ENCODE data around the gene PDLIM4. TPM values are rescaled to one million over a fixed set of nuclear protein-coding genes. Genes with fewer than 3 reads are reported as not detected.

The PDLIM4 gene
- polyA plus RNA-seq, 2 of the 4 experiments (the other 2 are of a cell fraction), result 0.09 TPM; not detected in 1

DNA sequence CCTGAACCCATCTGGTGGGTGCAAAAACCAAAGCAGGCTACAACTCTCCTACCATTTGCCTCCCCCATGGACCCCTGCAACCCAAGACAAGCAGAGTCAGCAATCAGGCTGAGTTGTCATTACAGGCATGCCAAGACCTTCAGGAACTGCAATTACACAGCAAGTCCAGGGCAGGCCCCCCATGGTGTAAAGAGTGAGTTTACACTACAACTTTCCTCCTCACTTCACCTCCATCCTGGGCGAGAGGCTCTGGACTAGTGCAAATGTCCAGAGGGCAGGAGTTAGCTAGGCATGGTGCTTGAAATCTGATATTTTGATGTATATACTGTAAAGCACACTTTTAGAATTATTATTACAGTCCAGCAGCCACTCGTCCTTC is 22.8 kb upstream of the PDLIM4 start (continued):
- TF ChIP-seq, protein P1, sequence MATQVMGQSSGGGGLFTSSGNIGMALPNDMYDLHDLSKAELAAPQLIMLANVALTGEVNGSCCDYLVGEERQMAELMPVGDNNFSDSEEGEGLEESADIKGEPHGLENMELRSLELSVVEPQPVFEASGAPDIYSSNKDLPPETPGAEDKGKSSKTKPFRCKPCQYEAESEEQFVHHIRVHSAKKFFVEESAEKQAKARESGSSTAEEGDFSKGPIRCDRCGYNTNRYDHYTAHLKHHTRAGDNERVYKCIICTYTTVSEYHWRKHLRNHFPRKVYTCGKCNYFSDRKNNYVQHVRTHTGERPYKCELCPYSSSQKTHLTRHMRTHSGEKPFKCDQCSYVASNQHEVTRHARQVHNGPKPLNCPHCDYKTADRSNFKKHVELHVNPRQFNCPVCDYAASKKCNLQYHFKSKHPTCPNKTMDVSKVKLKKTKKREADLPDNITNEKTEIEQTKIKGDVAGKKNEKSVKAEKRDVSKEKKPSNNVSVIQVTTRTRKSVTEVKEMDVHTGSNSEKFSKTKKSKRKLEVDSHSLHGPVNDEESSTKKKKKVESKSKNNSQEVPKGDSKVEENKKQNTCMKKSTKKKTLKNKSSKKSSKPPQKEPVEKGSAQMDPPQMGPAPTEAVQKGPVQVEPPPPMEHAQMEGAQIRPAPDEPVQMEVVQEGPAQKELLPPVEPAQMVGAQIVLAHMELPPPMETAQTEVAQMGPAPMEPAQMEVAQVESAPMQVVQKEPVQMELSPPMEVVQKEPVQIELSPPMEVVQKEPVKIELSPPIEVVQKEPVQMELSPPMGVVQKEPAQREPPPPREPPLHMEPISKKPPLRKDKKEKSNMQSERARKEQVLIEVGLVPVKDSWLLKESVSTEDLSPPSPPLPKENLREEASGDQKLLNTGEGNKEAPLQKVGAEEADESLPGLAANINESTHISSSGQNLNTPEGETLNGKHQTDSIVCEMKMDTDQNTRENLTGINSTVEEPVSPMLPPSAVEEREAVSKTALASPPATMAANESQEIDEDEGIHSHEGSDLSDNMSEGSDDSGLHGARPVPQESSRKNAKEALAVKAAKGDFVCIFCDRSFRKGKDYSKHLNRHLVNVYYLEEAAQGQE (IDR thresholded peaks at IDR 0.05), result no peak

DNA sequence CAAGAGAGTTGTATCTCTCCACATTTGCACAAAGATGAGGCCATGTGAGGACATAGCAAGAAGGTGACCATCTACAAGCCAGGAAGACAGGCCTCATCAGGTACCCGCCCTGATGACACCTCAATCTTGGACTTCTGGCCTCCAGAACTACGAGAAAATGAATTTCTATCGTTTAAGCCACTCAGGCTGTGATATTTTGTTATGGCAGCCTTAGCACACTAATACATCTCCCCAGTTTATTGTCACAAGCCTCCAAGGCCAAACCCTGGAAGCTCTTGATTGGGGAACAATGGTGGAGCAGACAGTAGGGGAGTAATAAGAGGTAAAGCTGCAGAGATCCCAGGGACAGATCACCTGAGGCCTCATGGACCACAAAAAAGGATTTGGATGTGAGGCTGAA is 22.2 kb upstream of the PDLIM4 start:
- Histone ChIP-seq H3K27ac (no peak overlapping the region), H3K4me2 (no peak overlapping the region), H3K4me1 (no peaks in the 10 kb centered on the region), H3K9me3 (no peaks in the 10 kb centered on the region), H3K4me3 (no peak overlapping the region)
- ATAC-seq (no peak), DNase-seq (ENCODE audit: low read depth in 1 of 2, low spot score in 1 of 2) (no peak), FAIRE-seq (no peak)
- 54% methylated on average over 3 of the region's 3 CpGs for WGBS (ENCODE audit: missing lambda C conversion rate)
- ChIA-PET CTCF (interaction anchor here (0.6 to 1.2 kb wide), 4 partner anchors 15 to 82 kb away, joined by 3 read pairs; no protein-coding TSS in a partner anchor), POLR2A (no interaction called here)
- no peak for TF ChIP-seq ESRRA (IDR thresholded peaks at IDR 0.05; ENCODE audit: borderline replicate concordance, low read length)
- TF ChIP-seq RNF2 (IDR thresholded peaks at IDR 0.05; ENCODE audit: borderline replicate concordance, low read depth), result no peak
- no peak for TF ChIP-seq JUNB (IDR thresholded peaks at IDR 0.05)
- TF ChIP-seq FOSB (CRISPR knock-in tag; IDR thresholded peaks at IDR 0.05), result no peak
- no peak for TF ChIP-seq ZFP36 (IDR thresholded peaks at IDR 0.05; ENCODE audit: borderline replicate concordance, partially characterized antibody)
- TF ChIP-seq, protein P2, sequence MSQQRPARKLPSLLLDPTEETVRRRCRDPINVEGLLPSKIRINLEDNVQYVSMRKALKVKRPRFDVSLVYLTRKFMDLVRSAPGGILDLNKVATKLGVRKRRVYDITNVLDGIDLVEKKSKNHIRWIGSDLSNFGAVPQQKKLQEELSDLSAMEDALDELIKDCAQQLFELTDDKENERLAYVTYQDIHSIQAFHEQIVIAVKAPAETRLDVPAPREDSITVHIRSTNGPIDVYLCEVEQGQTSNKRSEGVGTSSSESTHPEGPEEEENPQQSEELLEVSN (IDR thresholded peaks at IDR 0.05; ENCODE audit: borderline replicate concordance, low read depth), result no peak
- TF ChIP-seq CEBPB (IDR thresholded peaks at IDR 0.05), result no peak
- no peak for TF ChIP-seq FOSL2 (IDR thresholded peaks at IDR 0.05)
- no peak for TF ChIP-seq FOSL2 (CRISPR knock-in tag; IDR thresholded peaks at IDR 0.05)
- TF ChIP-seq KDM1A (IDR thresholded peaks at IDR 0.05; ENCODE audit: low read depth), result no peak
- no peak for TF ChIP-seq JUN (IDR thresholded peaks at IDR 0.05)
- TF ChIP-seq GATA3 (IDR thresholded peaks at IDR 0.05; ENCODE audit: borderline replicate concordance), result no peak
- no peak for TF ChIP-seq CBX8 (IDR thresholded peaks at IDR 0.05)
- no peak for TF ChIP-seq RAD21 (conservative IDR thresholded peaks at IDR 0.05 in 1 of 2, IDR thresholded peaks at IDR 0.05 in 1 of 2)
- no peak for TF ChIP-seq NPAS2 (CRISPR knock-in tag; IDR thresholded peaks at IDR 0.05; ENCODE audit: borderline replicate concordance)
- TF ChIP-seq, protein P3, sequence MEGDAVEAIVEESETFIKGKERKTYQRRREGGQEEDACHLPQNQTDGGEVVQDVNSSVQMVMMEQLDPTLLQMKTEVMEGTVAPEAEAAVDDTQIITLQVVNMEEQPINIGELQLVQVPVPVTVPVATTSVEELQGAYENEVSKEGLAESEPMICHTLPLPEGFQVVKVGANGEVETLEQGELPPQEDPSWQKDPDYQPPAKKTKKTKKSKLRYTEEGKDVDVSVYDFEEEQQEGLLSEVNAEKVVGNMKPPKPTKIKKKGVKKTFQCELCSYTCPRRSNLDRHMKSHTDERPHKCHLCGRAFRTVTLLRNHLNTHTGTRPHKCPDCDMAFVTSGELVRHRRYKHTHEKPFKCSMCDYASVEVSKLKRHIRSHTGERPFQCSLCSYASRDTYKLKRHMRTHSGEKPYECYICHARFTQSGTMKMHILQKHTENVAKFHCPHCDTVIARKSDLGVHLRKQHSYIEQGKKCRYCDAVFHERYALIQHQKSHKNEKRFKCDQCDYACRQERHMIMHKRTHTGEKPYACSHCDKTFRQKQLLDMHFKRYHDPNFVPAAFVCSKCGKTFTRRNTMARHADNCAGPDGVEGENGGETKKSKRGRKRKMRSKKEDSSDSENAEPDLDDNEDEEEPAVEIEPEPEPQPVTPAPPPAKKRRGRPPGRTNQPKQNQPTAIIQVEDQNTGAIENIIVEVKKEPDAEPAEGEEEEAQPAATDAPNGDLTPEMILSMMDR (IDR thresholded peaks at IDR 0.05), result no peak
- no peak for TF ChIP-seq SMC3 (IDR thresholded peaks at IDR 0.05)
- TF ChIP-seq ZSCAN20 (CRISPR knock-in tag; IDR thresholded peaks at IDR 0.05), result no peak

DNA sequence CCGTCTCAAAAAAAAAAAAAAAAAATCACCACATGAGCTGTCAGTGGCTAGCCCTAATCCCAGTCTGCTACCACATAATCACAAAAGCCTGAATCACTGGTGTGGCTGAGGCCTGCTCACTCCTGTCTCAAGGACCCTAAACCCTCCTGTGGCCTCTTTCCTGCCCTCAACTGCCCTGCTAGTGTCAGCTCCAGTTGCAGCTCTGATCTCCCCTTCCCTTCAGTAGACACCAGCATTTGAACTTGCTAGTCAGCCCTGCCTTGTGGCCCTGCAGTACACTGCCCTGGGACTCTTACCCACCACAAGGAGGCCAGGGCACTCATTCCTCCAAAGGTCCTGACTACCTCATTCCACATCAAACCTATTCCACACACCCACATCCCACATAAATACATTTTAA is 20.4 kb upstream of the PDLIM4 start:
- H3K4me2 ChIP-seq, result no peak overlapping the region
- ChIA-PET POLR2A (interaction anchor here (1.5 to 2.1 kb wide), 2 partner anchors 10 to 57 kb away, joined by 6 to 18 read pairs; partner anchors contain the start of genes P4HA2 and SLC22A4), CTCF (interaction anchor here (0.6 to 4.2 kb wide), 21 partner anchors 11 to 264 kb away, joined by 3 to 42 read pairs (median 9); partner anchors contain the start of genes P4HA2 and SLC22A4)
- ATAC-seq (peak; percentile 33 to 73; a peak in 3 of 6 replicates), FAIRE-seq (no peak), DNase-seq (ENCODE audit: low read depth in 1 of 2, low spot score in 1 of 2) (no peak)
- H3K9me3 ChIP-seq, result 0 out of 3 replicates have a peak, but pooled peaks cover 4% of the 10 kb centered on the region
- H3K27ac ChIP-seq, result no peak overlapping the region
- TF ChIP-seq, protein P4, sequence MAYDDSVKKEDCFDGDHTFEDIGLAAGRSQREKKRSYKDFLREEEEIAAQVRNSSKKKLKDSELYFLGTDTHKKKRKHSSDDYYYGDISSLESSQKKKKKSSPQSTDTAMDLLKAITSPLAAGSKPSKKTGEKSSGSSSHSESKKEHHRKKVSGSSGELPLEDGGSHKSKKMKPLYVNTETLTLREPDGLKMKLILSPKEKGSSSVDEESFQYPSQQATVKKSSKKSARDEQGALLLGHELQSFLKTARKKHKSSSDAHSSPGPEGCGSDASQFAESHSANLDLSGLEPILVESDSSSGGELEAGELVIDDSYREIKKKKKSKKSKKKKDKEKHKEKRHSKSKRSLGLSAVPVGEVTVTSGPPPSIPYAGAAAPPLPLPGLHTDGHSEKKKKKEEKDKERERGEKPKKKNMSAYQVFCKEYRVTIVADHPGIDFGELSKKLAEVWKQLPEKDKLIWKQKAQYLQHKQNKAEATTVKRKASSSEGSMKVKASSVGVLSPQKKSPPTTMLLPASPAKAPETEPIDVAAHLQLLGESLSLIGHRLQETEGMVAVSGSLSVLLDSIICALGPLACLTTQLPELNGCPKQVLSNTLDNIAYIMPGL (CRISPR knock-in tag; IDR thresholded peaks at IDR 0.05; ENCODE audit: borderline replicate concordance), result no peak
- TF ChIP-seq HDAC2 (IDR thresholded peaks at IDR 0.05) (no peak), TP53 (CRISPR knock-in tag; IDR thresholded peaks at IDR 0.05) (no peak), SREBF2 (IDR thresholded peaks at IDR 0.05) (no peak)
- TF ChIP-seq, protein P1 (IDR thresholded peaks at IDR 0.05), result no peak
- H3K4me1 ChIP-seq, result no peaks in the 10 kb centered on the region
- no peak overlapping the region for H3K4me3 ChIP-seq
- WGBS (ENCODE audit: missing lambda C conversion rate), result 87% methylated on average over 1 of the region's 1 CpG

Data from A549 (cell line).